Muscle layer of colon (tissue), 2 donors: ENCODE results near the gene SDC3.
"Not testable (repeated sequence)": the region's sequence is repeated elsewhere in the genome, so short reads cannot be mapped to it uniquely, and the experiment has no call there.

Experiments
- H3K27ac ChIP-seq: one replicate; pipeline ENCODE4 v1.7.0; 2013; ENCODE audit warnings: low read depth, mild to moderate bottlenecking, low read length, moderate library complexity
- H3K27me3 ChIP-seq, 2 donors: one replicate each; pipeline ENCODE4 v1.7.0; 2013; ENCODE audit warnings: low read length in 2 of 2, mild to moderate bottlenecking in 2 of 2; ENCODE audit not compliant: insufficient read depth in 2 of 2, control insufficient read depth in 1 of 2
- H3K36me3 ChIP-seq: one replicate; pipeline ENCODE4 v1.7.0; 2013; ENCODE audit warnings: mild to moderate bottlenecking, low read length; ENCODE audit not compliant: insufficient read depth
- H3K4me1 ChIP-seq: one replicate; pipeline ENCODE4 v1.7.0; 2013; ENCODE audit warnings: mild to moderate bottlenecking, low read length; ENCODE audit not compliant: insufficient read depth
- H3K4me3 ChIP-seq, 2 donors: one replicate each; pipeline ENCODE4 v1.7.0; 2013; ENCODE audit warnings: low read length in 2 of 2, low read depth in 1 of 2, mild to moderate bottlenecking in 1 of 2, moderate library complexity in 1 of 2
- H3K9ac ChIP-seq: one replicate; pipeline ENCODE4 v1.7.0; 2013; ENCODE audit warnings: low read length
- H3K9me3 ChIP-seq: one replicate; pipeline ENCODE4 v1.7.0; 2013; ENCODE audit warnings: mild to moderate bottlenecking, low read length
- donor health status: abdominal sarcoma.
- donor health status: Adenocarcinoma of cecum.

SDC3 gene

DNA sequence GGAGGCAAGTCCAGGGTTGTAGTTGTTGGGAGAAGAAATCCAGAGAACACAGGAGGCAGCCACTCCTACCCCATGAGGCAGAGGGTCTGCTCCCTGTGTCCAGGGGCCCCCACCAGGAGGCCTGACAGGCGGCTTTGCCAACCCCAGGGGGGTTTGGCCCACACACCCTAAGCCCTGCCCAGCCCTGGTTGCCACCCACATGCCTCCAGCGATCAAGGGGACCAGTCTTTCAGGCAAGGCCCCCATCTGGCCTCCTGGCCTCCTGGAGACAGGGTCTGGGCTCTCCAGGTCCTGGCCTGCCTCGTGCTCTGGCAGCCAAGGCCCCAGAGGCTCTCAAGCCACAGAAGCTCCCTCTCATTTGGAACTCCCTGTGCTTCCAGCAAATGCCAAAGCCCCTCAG lies 38.5 kb downstream of the SDC3 start:
- no peak overlapping the region for H3K4me3 ChIP-seq
- no peaks in the 10 kb centered on the region for H3K9me3 ChIP-seq
- no peaks in the 10 kb centered on the region for H3K27me3 ChIP-seq
- no peak overlapping the region for H3K27ac ChIP-seq
- no peak overlapping the region for H3K9ac ChIP-seq
- H3K36me3 ChIP-seq, result peaks cover 40% of the 10 kb centered on the region
- no peaks in the 10 kb centered on the region for H3K4me1 ChIP-seq

DNA sequence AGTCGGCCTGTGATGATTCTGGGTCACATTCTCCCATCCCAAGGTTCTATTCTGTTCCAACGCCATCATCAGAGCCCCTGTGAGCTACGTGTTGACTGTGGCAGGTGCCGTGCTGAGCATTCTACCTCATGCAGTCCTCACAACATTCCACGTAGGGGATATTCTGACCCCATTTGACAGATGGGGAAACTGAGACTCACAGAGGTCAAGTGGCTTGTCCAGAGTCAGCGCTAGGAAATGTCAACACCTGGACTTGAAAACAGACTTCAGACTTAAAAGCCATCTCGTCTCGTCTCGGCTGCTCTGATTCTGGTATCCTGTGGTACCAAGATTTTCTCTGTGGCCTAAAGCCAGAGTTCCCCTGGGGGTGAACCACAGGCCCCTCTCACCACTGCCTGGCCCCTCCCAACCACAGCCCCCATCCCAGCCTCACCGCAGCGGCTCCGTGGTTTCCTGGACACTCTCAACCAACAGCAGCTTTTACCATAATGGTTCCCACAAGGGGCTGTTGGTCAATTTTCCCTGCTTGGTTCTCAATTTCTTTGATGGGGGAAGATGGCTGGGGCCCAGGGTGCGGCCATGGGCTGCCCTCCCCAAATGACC lies 39.6 kb downstream of the SDC3 start:
- Histone ChIP-seq H3K36me3 (peaks cover 30% of the 10 kb centered on the region), H3K9ac (no peak overlapping the region), H3K27ac (no peak overlapping the region), H3K9me3 (no peaks in the 10 kb centered on the region), H3K27me3 (no peaks in the 10 kb centered on the region), H3K4me1 (no peaks in the 10 kb centered on the region), H3K4me3 (no peak overlapping the region)

GRCh38 chr1:30868057-30868456 lies 40.5 kb downstream of the SDC3 start:
- not testable (repeated sequence) for H3K27me3 ChIP-seq, H3K27ac ChIP-seq, H3K4me3 ChIP-seq, H3K9me3 ChIP-seq, H3K9ac ChIP-seq, H3K4me1 ChIP-seq
- peaks cover 21% of the 10 kb centered on the region for H3K36me3 ChIP-seq

DNA sequence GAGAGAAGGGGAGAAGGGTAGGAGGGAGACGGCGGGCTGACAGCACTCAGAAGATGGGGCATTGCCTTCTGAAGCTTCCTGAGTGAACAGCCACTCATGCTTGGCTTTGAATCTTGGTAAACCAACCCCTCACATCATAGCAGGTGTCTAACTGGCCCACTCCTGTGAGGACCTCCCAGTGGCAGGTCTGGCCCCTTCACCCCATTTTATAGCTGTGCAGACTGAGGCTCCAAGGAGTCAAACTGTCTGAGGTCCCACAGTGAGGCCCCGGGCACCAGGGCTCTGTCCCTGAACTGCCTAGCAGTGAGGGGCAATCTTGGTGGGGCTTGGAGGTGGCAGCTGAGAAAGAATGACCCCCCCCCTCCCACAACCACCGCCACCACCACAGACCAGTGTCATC lies 41.0 kb downstream of the SDC3 start:
- H3K27me3 ChIP-seq, result no peaks in the 10 kb centered on the region
- H3K4me3 ChIP-seq, result no peak overlapping the region
- H3K27ac ChIP-seq, result no peak overlapping the region
- H3K9me3 ChIP-seq, result no peaks in the 10 kb centered on the region
- H3K36me3 ChIP-seq, result peaks cover 16% of the 10 kb centered on the region
- no peaks in the 10 kb centered on the region for H3K4me1 ChIP-seq
- H3K9ac ChIP-seq, result no peak overlapping the region

DNA sequence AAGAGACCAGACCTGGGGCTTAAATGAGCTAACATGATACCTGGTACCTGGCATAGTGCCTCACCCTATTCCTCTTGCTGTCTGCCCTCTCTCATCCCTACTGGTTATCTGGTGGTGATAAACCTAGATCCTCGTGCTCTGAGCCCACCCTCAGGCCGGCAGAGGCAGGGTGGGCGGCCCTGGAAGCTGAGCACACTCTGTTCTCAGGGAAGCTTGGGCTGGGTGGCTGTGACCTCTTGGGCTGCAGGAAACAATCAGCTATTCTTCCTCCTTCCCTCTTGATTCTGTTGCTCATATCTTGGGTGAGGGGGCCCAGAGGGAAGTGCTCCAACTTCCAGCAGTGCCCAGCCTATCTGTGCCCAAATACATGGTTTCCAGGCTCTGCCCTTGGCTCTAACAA lies 42.0 kb downstream of the SDC3 start:
- H3K9me3 ChIP-seq, result no peaks in the 10 kb centered on the region
- H3K4me3 ChIP-seq, result no peak overlapping the region
- H3K4me1 ChIP-seq, result no peaks in the 10 kb centered on the region
- H3K27ac ChIP-seq, result no peak overlapping the region
- no peak overlapping the region for H3K9ac ChIP-seq
- H3K27me3 ChIP-seq, result no peaks in the 10 kb centered on the region
- H3K36me3 ChIP-seq, result peaks cover 7% of the 10 kb centered on the region

DNA sequence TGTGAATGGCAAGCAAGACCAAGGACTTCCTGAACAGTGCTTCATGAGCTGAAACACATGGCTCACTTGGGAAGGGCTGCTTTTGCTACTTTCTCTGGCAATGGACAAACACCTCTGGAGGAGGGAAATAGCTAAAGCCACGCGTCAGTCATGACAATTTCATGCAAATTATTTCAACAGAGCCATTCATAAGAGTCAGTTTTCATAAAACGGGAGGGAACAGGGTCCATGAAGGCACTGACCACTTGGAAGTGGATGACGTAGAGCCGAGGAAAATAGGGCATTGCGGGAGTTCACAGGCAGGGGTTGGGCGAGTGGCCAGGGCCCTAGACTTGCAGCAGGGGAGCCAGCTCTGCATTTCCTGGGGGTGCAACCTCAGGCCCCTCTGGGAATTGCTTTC lies 43.9 kb downstream of the SDC3 start:
- Histone ChIP-seq H3K36me3 (peaks cover under 1% of the 10 kb centered on the region), H3K4me1 (no peaks in the 10 kb centered on the region), H3K27ac (no peak overlapping the region), H3K9me3 (no peaks in the 10 kb centered on the region), H3K9ac (no peak overlapping the region), H3K4me3 (no peak overlapping the region), H3K27me3 (no peaks in the 10 kb centered on the region)

- Histone ChIP-seq H3K4me1 (no peaks in the 10 kb centered on the region), H3K27ac (no peak overlapping the region), H3K36me3 (no peaks in the 10 kb centered on the region), H3K9ac (no peak overlapping the region), H3K4me3 (no peak overlapping the region), H3K27me3 (no peaks in the 10 kb centered on the region), H3K9me3 (no peaks in the 10 kb centered on the region)
Measured at GRCh38 chr1:30863858-30864604, 44.5 kb downstream of the SDC3 start.

DNA sequence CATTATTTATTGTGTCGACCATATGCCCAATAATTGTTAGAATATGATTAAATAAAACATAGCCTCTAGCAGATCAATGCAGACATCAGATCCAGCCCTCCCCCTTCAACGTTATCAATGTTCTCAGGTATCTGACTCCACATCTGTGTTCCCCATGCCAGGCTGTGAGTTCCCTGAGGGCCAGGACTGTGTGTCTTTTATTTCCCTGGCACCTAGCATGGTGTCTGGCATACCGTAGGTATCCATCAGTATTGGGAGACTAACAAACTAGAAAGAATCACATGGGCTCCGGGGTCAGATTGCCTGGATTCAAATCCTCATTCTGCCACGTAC lies 48.3 kb downstream of the SDC3 start:
- Histone ChIP-seq H3K9me3 (no peaks in the 10 kb centered on the region), H3K4me1 (peaks cover 17% of the 10 kb centered on the region), H3K27ac (no peak overlapping the region), H3K36me3 (no peaks in the 10 kb centered on the region), H3K4me3 (no peak overlapping the region), H3K27me3 (no peaks in the 10 kb centered on the region), H3K9ac (no peak overlapping the region)

DNA sequence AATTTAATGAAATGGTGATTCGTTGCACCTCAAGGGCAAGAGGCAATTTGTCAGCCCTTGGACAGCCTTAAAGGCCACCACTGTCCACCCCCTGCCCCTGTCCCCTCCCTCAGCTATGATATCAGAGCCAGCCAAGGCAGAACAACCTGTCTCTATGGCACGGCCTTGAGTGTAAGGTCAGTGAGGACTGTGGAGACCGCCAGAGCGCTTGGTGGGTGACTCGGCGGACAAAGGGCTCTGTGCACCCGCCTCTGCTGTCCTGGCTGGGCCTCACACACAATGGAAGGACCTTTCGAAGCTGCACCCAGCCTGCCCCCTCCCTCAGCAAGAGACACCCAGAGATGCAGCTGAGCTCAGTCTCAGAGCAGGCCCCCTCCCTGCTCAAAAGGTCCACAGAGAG lies 50.6 kb downstream of the SDC3 start:
- Histone ChIP-seq H3K4me3 (no peak overlapping the region), H3K27ac (no peak overlapping the region), H3K4me1 (peaks cover 17% of the 10 kb centered on the region), H3K9ac (no peak overlapping the region), H3K9me3 (no peaks in the 10 kb centered on the region), H3K36me3 (no peaks in the 10 kb centered on the region), H3K27me3 (no peaks in the 10 kb centered on the region)

DNA sequence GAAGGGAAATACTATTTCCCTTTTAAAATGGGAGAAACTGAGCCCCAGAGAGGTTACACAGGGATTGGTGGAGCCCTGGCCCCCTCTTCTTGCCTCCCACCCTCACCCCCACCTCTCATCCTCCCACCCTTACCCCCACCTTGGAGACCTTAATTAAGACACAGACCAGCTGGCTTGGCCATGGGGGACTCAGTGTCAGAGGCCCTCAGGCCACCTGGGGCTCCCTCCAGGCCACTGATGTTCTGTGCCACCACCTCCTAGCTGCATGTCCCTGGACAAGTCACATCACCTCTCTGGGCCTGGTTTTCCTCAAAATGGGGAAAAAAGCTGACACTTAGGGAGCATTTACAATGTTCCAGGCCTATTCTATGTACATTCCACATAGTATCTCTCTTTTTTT lies 51.5 kb downstream of the SDC3 start:
- H3K4me3 ChIP-seq, result no peak overlapping the region
- H3K9ac ChIP-seq, result no peak overlapping the region
- H3K27me3 ChIP-seq, result no peaks in the 10 kb centered on the region
- H3K36me3 ChIP-seq, result no peaks in the 10 kb centered on the region
- peak overlapping the region; percentile 42 for H3K27ac ChIP-seq
- H3K4me1 ChIP-seq, result peaks cover 24% of the 10 kb centered on the region
- H3K9me3 ChIP-seq, result no peaks in the 10 kb centered on the region

GRCh38 chr1:30856260-30856790 lies 52.2 kb downstream of the SDC3 start:
- Histone ChIP-seq H3K9ac (no peak overlapping the region), H3K27ac (peak overlapping the region; percentile 42), H3K4me1 (peaks cover 28% of the 10 kb centered on the region), H3K36me3 (no peaks in the 10 kb centered on the region), H3K9me3 (no peaks in the 10 kb centered on the region), H3K4me3 (no peak overlapping the region), H3K27me3 (no peaks in the 10 kb centered on the region)
